PC-3 (cell line): ENCODE measurements around the gene ADO. TPM values are rescaled to one million over a fixed set of nuclear protein-coding genes. Genes with fewer than 3 reads are reported as not detected.

Experiments
- ATAC-seq: fragments of 200-7000 bp; cut with Tn5 transposase; 2 replicates; pipeline ENCODE4 v1.9.1; 2020; ENCODE audit warnings: mild to moderate bottlenecking, moderate library complexity
- BruUV-seq: library from RNA; stranded (reverse); fragments of 400-500 nt; replicated peaks from 2 replicates; lab custom pipeline; 2021; lab: Mats Ljungman, UMichigan
- CTCF ChIA-PET: fragments of 300-600 bp; sonication (Branson Sonifier 250); formaldehyde crosslinking; loops from one replicate; lab custom pipeline; 2022; ENCODE audit warnings: antibody characterized with exemption; lab: Charles Lee
- POLR2A ChIA-PET: fragments of 300-600 bp; sonication (Branson Sonifier 250); formaldehyde crosslinking; loops from one replicate; lab custom pipeline; 2022; ENCODE audit warnings: antibody characterized with exemption; ENCODE audit not compliant: unreplicated experiment; lab: Charles Lee
- DNase-seq: peaks from one replicate; pipeline ENCODE4 v3.0.0-alpha.2; 2015
- H2AFZ ChIP-seq: fragments of 300-600 bp; sonication (generic); 2 replicates; pipeline ENCODE4 v1.6.0; 2016; ENCODE audit warnings: antibody characterized with exemption, low read length
- H3F3A ChIP-seq: fragments of 300-600 bp; sonication (generic); one replicate; pipeline ENCODE4 v1.6.0; 2017; ENCODE audit warnings: antibody characterized with exemption, low read length, control low read depth, mild to moderate bottlenecking; ENCODE audit not compliant: unreplicated experiment
- H3K27ac ChIP-seq: fragments of 300-600 bp; sonication (generic); 2 replicates; pipeline ENCODE4 v1.5.1; 2016; ENCODE audit warnings: mild to moderate bottlenecking, low read length
- H3K27me3 ChIP-seq: fragments of 300-600 bp; sonication (generic); 2 replicates; pipeline ENCODE4 v1.6.1; 2016; ENCODE audit warnings: low read length, mixed read lengths
- H3K36me3 ChIP-seq: fragments of 300-600 bp; sonication (generic); 2 replicates; pipeline ENCODE4 v1.6.1; 2016; ENCODE audit warnings: low read depth, mixed run types, low read length, mixed read lengths
- H3K4me1 ChIP-seq: fragments of 300-600 bp; sonication (generic); 2 replicates; pipeline ENCODE4 v1.5.1; 2016; ENCODE audit warnings: low read length; ENCODE audit not compliant: insufficient read depth
- H3K4me2 ChIP-seq: fragments of 300-600 bp; sonication (generic); 2 replicates; pipeline ENCODE4 v1.6.0; 2016; ENCODE audit warnings: low read length
- H3K4me3 ChIP-seq: fragments of 300-600 bp; sonication (generic); 2 replicates; pipeline ENCODE4 v1.5.1; 2016; ENCODE audit warnings: mild to moderate bottlenecking, low read length, mixed read lengths
- H3K79me2 ChIP-seq: fragments of 300-600 bp; sonication (generic); 2 replicates; pipeline ENCODE4 v1.6.1; 2017; ENCODE audit warnings: low read length, mixed read lengths
- H3K9ac ChIP-seq: fragments of 300-600 bp; sonication (generic); 2 replicates; pipeline ENCODE4 v1.6.0; 2016; ENCODE audit warnings: mild to moderate bottlenecking, low read length
- H3K9me2 ChIP-seq: fragments of 300-600 bp; sonication (generic); replicated peaks from 2 replicates; pipeline ENCODE4 v1.6.1; 2016; ENCODE audit warnings: mixed run types, low read length, mixed read lengths
- H3K9me3 ChIP-seq: fragments of 300-600 bp; sonication (generic); 2 replicates; pipeline ENCODE4 v1.6.1; 2016; ENCODE audit warnings: low read length, mixed read lengths
- H4K20me1 ChIP-seq: fragments of 300-600 bp; sonication (generic); 2 replicates; pipeline ENCODE4 v1.6.1; 2016; ENCODE audit warnings: low read length, mixed read lengths
- EZH2 ChIP-seq: fragments of 300-600 bp; sonication (generic); IDR thresholded peaks from one replicate; pipeline ENCODE4 v1.6.1; 2017; ENCODE audit warnings: antibody characterized with exemption, mild to moderate bottlenecking, low read length; ENCODE audit not compliant: unreplicated experiment
- EZH2phosphoT487 ChIP-seq: fragments of 300-600 bp; sonication (generic); IDR thresholded peaks from 2 replicates; pipeline ENCODE4 v1.6.1; 2018; ENCODE audit warnings: mild to moderate bottlenecking, antibody characterized with exemption, low read length, borderline replicate concordance
- intact Hi-C: fragments of 100-400 bp; cut with micrococcal nuclease; formaldehyde crosslinking; loops from 2 replicates; pipeline ENCODE4 v1.9.0; 2023
- total RNA-seq: library from RNA; depleted of rRNA; stranded (reverse); fragments of >200 nt; gene quantifications from 2 replicates; pipeline ENCODE4 v1.2.3, GENCODE V29; 2014
- TF ChIP-seq, protein P1 (sequence below): fragments of 300-600 bp; sonication (generic); conservative IDR thresholded peaks from 2 replicates; pipeline ENCODE4 v1.5.1; 2017; ENCODE audit warnings: antibody characterized with exemption, low read depth, mild to moderate bottlenecking, low read length

Gene ADO
- total RNA-seq, 1 experiment from 2014 or later = 107 TPM

- CTCF ChIA-PET = interaction anchor here (0.7 kb wide), 1 partner anchor 320 kb away, joined by 4 read pairs; no protein-coding TSS in a partner anchor
- intact Hi-C loops = no loop called here
Measured at GRCh38 chr10:62764011-62764410, 40.5 kb upstream of the ADO start.

DNA sequence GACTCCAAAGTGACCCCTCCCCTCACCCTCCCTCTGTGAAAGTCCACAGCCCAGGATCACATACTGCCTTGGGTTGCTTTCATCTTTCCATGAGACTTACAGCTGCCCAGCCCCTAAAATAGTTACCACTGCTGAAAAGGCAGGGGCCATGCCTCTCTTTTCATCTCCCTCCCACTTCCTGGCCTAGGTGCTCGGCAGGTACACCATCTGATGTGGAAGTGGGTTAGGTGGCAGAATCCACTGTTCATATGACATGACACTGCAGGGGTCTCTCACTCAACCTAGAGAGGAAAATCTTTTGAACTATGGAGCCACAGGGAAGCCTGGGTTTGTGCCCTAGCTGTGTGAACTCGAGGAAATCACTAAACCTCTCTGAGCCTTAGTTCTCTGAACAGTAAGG is 38.8 kb upstream of the ADO start:
- TF ChIP-seq EZH2phosphoT487 = no peak
- TF ChIP-seq, protein P1, sequence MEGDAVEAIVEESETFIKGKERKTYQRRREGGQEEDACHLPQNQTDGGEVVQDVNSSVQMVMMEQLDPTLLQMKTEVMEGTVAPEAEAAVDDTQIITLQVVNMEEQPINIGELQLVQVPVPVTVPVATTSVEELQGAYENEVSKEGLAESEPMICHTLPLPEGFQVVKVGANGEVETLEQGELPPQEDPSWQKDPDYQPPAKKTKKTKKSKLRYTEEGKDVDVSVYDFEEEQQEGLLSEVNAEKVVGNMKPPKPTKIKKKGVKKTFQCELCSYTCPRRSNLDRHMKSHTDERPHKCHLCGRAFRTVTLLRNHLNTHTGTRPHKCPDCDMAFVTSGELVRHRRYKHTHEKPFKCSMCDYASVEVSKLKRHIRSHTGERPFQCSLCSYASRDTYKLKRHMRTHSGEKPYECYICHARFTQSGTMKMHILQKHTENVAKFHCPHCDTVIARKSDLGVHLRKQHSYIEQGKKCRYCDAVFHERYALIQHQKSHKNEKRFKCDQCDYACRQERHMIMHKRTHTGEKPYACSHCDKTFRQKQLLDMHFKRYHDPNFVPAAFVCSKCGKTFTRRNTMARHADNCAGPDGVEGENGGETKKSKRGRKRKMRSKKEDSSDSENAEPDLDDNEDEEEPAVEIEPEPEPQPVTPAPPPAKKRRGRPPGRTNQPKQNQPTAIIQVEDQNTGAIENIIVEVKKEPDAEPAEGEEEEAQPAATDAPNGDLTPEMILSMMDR = no peak
- TF ChIP-seq EZH2 = no peak
- Histone ChIP-seq H3K79me2 (no peaks in the 10 kb centered on the region), H4K20me1 (no peaks in the 10 kb centered on the region), H3K4me3 (no peak overlapping the region), H3K4me1 (peaks cover 12% of the 10 kb centered on the region), H3K9me2 (peaks cover 18% of the 10 kb centered on the region; the same call in 1 of the 2 replicates), H3K36me3 (no peaks in the 10 kb centered on the region), H3K27ac (no peak overlapping the region), H3K9ac (no peak overlapping the region), H2AFZ (no peak overlapping the region), H3K27me3 (no peaks in the 10 kb centered on the region), H3K4me2 (no peak overlapping the region), H3K9me3 (no peaks in the 10 kb centered on the region), H3F3A (no peaks in the 10 kb centered on the region)
- ChIA-PET POLR2A (interaction anchor here (0.6 kb wide), 1 partner anchor 11 kb away, joined by 3 read pairs; no protein-coding TSS in a partner anchor), CTCF (no interaction called here)
- intact Hi-C loops = no loop called here
- ATAC-seq (no peak), DNase-seq (no peak)
- BruUV-seq = no TSS peak

More at GRCh38 chr10:62764011-62764410, 40.5 kb upstream of the ADO start:
- ATAC-seq (no peak), DNase-seq (no peak)
- Histone ChIP-seq H3K36me3 (no peaks in the 10 kb centered on the region), H3K9me2 (peaks cover 6% of the 10 kb centered on the region; the same call in 1 of the 2 replicates), H3K4me3 (no peak overlapping the region), H3K4me2 (no peak overlapping the region), H3K9ac (no peak overlapping the region), H3K27ac (no peak overlapping the region), H2AFZ (no peak overlapping the region), H3K4me1 (peaks cover 12% of the 10 kb centered on the region), H3K27me3 (no peaks in the 10 kb centered on the region), H3K9me3 (no peaks in the 10 kb centered on the region), H4K20me1 (no peaks in the 10 kb centered on the region), H3F3A (no peaks in the 10 kb centered on the region), H3K79me2 (no peaks in the 10 kb centered on the region)
- TF ChIP-seq EZH2 = no peak
- TF ChIP-seq, protein P1 = no peak
- BruUV-seq = no TSS peak
- POLR2A ChIA-PET = no interaction called here

DNA sequence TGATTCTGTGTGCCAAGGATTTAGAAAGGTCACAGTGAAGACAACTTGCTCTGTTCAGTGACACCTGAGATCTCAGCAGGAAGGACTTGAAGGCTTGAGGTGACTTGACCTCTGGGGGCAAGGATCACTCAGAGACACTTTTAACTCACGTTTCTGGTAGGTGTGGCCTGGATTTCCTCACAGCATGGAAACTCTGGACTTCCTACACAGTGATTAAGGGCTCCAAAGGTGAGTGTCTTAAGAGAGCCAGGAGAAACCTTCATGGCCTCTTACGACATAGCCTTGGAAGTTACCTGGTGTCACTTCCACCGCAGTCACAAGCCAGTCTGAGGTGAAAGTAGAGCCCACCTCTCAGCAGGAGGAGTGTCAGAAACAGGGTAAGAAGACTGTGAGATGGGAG is 38.1 kb upstream of the ADO start:
- Histone ChIP-seq H3K27me3 (no peaks in the 10 kb centered on the region), H3K9me3 (no peaks in the 10 kb centered on the region), H2AFZ (no peak overlapping the region), H3F3A (no peaks in the 10 kb centered on the region), H3K36me3 (no peaks in the 10 kb centered on the region), H3K79me2 (no peaks in the 10 kb centered on the region), H3K27ac (no peak overlapping the region), H3K4me2 (no peak overlapping the region), H4K20me1 (no peaks in the 10 kb centered on the region), H3K9ac (no peak overlapping the region), H3K4me3 (no peak overlapping the region), H3K9me2 (peaks cover 17% of the 10 kb centered on the region; the same call in 1 of the 2 replicates), H3K4me1 (peaks cover 5% of the 10 kb centered on the region)
- TF ChIP-seq EZH2 (no peak), EZH2phosphoT487 (no peak)
- no TSS peak for BruUV-seq
- ChIA-PET POLR2A (no interaction called here), CTCF (no interaction called here)
- ATAC-seq (no peak), DNase-seq (no peak)
- intact Hi-C loops = no loop called here
